Left kidney (tissue), 2 donors: Measurements from ENCODE around the gene GNAT2. TPM values are rescaled to one million over a fixed set of nuclear protein-coding genes. Genes with fewer than 3 reads are reported as not detected.

Experiments
- DNase-seq: peaks from one replicate; pipeline ENCODE4 v3.0.0-alpha.2; 2013
- polyA plus RNA-seq: library from polyadenylated mRNA; unstranded; fragments of 120-200 nt; gene quantifications from one replicate; pipeline ENCODE4 v1.2.1, GENCODE V29; 2013; ENCODE audit not compliant: insufficient read length

GNAT2 gene
- polyA plus RNA-seq, 1 donor, result not detected

DNA sequence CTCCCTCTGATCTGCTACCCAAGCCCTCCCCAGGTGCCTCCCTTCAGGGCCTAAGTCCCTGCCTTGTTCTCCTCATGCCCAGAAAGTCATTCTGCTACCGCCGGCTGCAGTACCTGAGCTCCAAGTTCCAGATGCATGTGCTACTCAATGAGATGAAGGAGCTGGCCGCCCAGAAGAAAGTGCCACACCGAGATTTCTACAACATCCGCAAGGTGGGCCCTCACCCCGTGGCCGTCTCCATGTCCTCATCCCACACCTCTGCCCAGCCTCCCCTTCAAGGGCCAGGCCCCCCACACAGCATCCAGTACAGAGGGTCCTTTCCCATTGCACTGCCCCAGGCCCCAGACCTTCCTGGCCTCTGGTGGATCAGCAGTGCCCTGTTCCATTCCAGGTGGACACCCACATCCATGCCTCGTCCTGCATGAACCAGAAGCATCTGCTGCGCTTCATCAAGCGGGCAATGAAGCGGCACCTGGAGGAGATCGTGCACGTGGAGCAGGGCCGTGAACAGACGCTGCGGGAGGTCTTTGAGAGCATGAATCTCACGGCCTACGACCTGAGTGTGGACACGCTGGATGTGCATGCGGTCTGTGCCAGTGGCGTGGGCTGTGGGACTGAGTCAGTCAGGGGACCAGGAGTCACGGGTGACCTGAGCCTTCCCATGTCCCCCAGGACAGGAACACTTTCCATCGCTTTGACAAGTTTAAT is 8.4 kb upstream of the GNAT2 start:
- no peak for DNase-seq

DNA sequence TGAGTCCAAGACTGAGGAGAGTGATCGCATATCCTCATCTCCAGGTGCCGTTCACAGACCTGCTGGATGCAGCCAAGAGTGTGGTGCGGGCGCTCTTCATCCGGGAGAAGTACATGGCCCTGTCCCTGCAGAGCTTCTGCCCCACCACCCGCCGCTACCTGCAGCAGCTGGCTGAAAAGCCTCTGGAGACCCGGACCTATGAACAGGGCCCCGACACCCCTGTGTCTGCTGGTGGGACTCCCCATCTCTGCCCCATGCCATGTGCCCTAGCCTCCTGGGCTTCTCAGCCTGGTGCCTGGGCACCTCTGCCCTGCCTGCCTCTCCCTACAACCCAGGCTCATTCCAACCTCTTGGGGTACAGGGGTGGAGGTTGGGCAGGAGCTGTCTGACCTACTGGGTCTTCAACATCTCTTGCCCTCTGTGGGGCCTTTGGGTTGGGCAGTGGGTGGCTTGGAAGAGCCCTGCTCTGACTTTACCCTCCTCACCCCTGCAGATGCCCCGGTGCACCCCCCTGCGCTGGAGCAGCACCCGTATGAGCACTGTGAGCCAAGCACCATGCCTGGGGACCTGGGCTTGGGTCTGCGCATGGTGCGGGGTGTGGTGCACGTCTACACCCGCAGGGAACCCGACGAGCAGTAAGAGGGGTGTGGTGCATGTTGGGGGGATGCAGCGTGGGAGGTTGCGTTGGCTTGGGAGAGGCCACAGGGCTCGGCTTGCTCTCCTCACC is 7.4 kb upstream of the GNAT2 start:
- DNase-seq, result no peak

DNA sequence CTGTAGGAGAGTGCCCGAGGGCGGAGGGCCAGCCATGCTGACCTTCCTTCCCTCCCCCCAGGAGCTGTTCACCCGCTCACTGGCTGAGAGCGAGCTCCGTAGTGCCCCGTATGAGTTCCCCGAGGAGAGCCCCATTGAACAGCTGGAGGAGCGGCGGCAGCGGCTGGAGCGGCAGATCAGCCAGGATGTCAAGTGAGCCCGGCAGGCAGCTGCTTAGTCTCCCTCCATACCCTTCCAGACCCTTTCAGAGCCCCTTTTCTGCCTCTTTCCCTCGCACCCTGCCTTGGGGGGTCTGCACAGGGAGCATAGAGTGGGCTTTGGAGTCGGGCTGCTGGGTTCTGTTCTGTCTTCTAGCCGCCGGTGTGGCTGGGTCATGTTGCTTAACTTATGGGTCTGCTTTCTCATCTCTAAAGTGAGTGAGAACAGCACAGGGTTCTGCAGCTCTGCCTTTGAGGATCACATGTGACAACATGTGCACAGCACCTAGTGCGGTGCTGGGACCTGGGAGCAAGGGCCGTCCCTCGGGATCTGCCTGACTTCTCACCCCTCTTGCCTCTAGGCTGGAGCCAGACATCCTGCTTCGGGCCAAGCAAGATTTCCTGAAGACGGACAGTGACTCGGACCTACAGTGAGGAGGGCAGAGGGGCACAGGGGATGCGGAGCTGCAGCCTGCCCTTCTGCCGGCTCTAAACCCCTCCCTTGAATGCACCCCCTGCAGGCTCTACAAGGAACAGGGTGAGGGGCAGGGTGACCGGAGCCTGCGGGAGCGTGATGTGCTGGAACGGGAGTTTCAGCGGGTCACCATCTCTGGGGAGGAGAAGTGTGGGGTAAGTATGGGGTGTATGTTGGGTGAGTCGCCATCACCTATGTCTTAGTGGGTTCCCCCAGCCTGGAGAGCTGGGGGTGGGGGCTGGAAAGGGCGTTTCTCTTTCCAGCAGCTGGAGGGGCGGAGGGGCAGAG is 6.5 kb upstream of the GNAT2 start:
- DNase-seq, result no peak

DNA sequence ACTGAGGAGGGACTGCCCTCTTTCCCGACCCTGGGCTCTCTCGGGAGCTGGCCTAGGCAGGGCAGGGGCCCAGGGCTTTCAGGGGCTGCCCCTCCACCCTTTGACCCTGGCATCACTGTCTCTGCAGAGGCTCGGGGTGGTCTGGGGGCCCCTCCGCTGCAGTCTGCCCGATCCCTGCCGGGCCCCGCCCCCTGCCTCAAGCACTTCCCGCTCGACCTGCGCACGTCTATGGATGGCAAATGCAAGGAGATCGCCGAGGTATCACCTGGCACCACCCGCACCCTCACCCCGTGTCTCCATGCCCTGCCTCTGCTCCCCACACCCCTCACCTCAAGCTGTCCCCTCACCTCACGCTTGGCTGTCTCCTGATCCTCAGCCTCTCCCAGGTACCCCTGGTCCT is 5.8 kb upstream of the GNAT2 start:
- no peak for DNase-seq

DNA sequence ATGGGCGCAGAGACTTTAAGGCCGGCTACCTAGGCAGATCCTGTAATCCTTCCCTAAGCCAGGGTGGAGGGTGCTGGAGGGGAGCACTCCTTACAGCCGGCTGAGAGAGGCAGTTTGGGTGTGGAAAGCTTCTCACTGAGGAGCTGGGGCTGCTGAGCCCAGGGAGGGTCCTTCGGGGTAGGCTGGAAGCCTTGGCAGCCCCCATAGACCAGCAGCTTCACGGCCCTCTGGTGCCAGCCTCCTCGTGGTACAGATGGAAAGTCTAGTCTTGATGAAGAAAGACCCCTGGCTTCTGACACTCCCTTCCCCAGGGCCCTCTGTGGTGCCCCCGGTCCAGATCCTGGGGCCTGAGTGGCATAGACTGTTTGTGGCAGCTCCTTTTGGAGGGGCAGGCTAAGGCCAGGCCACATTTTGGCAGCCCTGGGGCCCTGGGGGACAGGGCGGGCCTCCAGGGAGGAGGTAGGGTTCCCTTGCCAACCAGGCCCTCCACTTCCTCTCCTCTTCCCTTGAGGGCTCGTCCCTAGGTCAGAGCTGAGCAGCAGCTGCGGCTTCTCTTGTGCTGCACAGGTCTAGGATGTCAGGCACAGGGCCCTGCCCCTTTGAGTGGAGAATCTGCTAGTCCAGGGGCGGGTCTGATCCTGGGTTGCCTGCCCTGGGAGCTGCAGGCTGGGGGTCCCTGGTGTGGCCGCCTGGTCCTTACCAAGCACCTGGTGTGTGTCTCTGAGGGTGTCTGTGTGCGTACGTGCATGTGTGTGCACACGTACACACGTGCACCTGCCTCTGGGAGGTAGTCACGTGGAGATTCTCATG is 5.0 kb upstream of the GNAT2 start:
- DNase-seq, result no peak

GRCh38 chr1:109623601-109624161 is 4.3 kb upstream of the GNAT2 start:
- DNase-seq, result no peak

DNA sequence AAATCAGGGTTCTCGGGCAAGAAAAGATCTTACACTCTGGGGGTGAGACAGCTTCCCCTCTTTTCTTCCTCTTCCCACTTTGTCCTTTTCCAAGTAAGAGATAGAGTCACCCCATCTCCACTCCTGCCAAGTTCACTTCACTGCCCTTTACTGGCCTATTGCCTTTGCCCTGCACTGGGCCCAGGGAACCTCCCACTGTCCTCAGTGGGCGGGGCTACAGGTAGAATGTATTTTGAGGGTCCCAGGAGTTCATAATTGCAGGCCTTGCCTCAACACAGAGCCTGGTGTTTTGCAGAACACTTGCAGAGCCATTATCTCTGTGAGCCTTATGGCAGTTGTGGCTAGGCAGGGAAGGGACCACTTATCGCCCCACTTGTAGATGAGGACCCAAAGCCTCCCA is 3.5 kb upstream of the GNAT2 start:
- DNase-seq, result no peak

DNA sequence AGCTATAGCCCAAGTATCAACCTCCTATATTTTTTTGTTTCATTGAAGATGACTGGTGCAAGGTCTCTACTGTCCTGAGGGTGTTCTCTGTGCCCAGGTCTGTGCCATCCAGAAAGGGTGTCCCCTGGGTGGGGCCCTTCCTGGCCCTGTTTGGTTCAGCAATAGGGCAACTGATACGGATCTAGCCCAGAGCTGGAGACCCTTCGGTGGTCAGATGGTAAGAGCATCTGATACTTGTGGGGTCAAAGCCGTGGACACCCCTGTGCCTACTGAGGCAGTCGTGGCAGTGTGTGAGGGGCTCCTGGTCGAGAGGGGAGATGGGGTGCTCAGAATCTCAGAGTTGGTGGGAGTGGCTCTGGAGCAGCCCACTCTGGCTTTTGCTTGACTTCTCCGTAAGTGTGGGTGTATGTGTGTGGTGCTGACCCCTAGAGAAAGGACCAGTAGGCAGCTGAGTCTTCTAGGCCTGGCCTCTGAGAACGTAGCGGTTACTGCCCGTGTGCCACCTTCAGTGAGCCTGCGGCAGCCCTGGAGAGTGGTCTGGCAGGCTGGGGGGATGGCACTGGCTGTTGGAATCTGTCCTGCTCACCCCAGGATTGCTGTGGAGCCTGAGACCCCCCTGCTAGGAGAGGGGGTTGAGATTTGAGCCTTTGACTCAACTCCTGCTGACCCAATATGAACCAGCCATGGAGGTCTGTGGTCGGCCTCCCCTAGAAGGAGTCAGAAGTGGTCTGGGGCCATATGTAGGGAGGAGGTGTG is 2.9 kb upstream of the GNAT2 start:
- no peak for DNase-seq

GRCh38 chr1:109621379-109622136 is 2.1 kb upstream of the GNAT2 start:
- DNase-seq, result no peak

GRCh38 chr1:109620841-109621286 is 1.4 kb upstream of the GNAT2 start:
- DNase-seq, result peak; percentile 93

- peak; percentile 33 for DNase-seq
These were observed 980 bp upstream of the GNAT2 start for GRCh38 chr1:109620401-109620791.

DNA sequence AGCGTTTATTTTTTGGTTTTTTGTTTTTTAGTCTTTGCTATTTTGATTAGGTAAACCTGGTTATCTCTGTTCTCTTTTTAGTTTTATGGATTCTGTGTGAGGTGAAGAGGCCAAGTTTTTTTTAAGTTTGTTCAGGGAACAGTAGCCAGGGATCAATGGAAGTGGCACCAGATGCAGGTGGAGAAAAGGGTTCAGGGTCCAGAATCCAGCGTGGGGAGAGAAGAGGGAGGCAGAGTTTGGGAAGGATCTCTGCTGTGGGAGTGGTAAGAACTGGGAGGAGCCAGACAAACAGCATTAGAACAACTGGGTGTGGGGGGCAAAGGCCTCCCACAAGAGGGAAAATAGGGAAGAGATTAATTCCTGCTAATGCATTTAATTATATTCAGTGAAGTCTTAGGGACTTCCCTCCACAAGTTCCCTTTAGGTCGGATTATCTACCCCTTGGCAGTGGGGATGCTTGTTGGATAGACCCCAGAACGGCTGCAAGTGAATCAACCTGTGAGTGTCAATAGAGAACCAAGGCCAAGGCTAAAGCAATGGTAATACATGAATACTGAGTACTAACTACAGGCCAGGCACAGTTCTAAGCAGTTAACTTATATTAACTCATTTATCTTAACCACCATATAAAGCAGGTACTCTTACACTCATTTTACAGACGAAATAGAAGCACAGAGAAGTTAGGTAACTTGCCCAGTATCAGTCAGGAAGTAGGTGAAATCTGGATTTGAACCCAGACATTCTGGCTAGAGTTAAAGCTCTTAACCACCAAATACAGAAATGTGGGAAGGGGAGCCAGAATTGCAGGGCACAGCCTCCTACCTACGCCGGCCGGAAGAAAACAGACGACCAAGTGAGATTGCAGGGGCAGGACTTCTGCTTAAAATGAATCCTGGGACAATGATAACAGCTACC is 498 bp downstream of the GNAT2 start:
- no peak for DNase-seq

- DNase-seq, result no peak
These were observed 2.1 kb downstream of the GNAT2 start for GRCh38 chr1:109617291-109617801.

GRCh38 chr1:109616391-109616790 is 3.0 kb downstream of the GNAT2 start:
- DNase-seq, result no peak

- DNase-seq, result peak; percentile 27
These were observed 3.5 kb downstream of the GNAT2 start for GRCh38 chr1:109615879-109616278.

GRCh38 chr1:109613361-109614147 is 5.9 kb downstream of the GNAT2 start:
- DNase-seq, result no peak

DNA sequence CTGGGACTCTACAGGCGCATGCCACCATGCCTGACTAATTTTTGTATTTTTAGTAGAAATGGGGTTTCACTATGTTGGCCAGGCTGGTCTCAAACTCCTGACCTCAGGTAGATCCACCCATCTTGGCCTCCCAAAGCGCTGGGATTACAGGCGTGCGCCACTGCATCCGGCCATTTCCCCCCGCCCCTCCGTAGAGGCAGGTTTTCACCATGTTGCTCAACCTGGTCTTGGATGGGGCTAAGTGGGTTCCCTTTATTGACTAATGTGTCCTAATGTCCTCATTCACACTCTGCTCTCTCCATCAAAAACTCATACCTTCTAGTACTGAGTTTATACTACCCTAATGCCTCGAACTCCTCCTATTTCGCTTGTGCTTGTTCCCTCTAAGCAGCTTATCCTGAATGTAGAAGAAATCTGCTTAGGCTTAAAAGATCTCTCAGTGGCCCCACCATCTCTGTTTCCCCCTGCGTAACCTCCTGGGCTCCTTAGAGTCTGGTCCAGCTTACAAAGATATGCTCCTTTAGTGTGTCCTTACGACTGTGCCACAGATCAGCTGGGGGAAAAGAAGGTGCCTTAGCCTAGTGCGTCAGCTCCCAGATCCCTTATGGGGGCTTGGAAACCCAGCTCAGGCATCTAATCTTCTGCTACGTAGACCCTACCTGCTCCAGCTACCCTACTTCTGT is 8.0 kb downstream of the GNAT2 start:
- no peak for DNase-seq
